OCI-LY7 (cell line): Measurements from ENCODE around the gene USP21. TPM values are rescaled to one million over a fixed set of nuclear protein-coding genes. Genes with fewer than 3 reads are reported as not detected.

Experiments used
- BruUV-seq: library from RNA; stranded (reverse); fragments of 400-500 nt; replicated peaks from 2 replicates; lab custom pipeline; 2021; lab: Mats Ljungman, UMichigan
- CTCF ChIA-PET: fragments of 300-600 bp; sonication (Branson Sonifier 250); formaldehyde crosslinking; loops from one replicate; lab custom pipeline; 2022; ENCODE audit warnings: antibody characterized with exemption; ENCODE audit not compliant: unreplicated experiment; lab: Charles Lee
- POLR2A ChIA-PET: fragments of 300-600 bp; sonication (Branson Sonifier 250); formaldehyde crosslinking; loops from one replicate; lab custom pipeline; 2022; ENCODE audit warnings: antibody characterized with exemption; lab: Charles Lee
- DNase-seq: peaks from one replicate; pipeline ENCODE4 v3.0.0-alpha.2; 2015; ENCODE audit warnings: low spot score
- H2AFZ ChIP-seq: fragments of 200-600 bp; sonication (generic), shearing (Covaris generic); 2 replicates; pipeline ENCODE4 v1.6.1; 2014; ENCODE audit warnings: mild to moderate bottlenecking, antibody characterized with exemption, low read length, moderate library complexity
- H3K27ac ChIP-seq: fragments of 200-600 bp; sonication (generic); 2 replicates; pipeline ENCODE4 v1.5.1; 2014; ENCODE audit warnings: mixed run types, low read depth, mild to moderate bottlenecking, moderate library complexity, low read length, inconsistent platforms; ENCODE audit not compliant: poor library complexity, severe bottlenecking
- H3K36me3 ChIP-seq: fragments of 200-600 bp; sonication (generic); 2 replicates; pipeline ENCODE4 v1.6.1; 2014; ENCODE audit warnings: mild to moderate bottlenecking, antibody characterized with exemption, low read length, moderate library complexity, mixed read lengths; ENCODE audit not compliant: insufficient read depth
- H3K4me1 ChIP-seq: fragments of 200-600 bp; sonication (generic); 2 replicates; pipeline ENCODE4 v1.5.1; 2014; ENCODE audit warnings: mild to moderate bottlenecking, low read length; ENCODE audit not compliant: insufficient read depth, poor library complexity, severe bottlenecking
- H3K4me2 ChIP-seq: fragments of 200-600 bp; sonication (generic); 2 replicates; pipeline ENCODE4 v1.6.1; 2014; ENCODE audit warnings: mild to moderate bottlenecking, low read length
- H3K4me3 ChIP-seq: fragments of 200-600 bp; sonication (generic); 2 replicates; pipeline ENCODE4 v1.5.1; 2014; ENCODE audit warnings: mild to moderate bottlenecking, low read depth, low read length; ENCODE audit not compliant: poor library complexity, severe bottlenecking
- H3K79me2 ChIP-seq: fragments of 200-600 bp; sonication (generic); 2 replicates; pipeline ENCODE4 v1.6.1; 2016; ENCODE audit warnings: low read depth, mild to moderate bottlenecking, low read length, moderate library complexity, mixed read lengths; ENCODE audit not compliant: insufficient read depth
- H3K9me2 ChIP-seq: fragments of 200-600 bp; sonication (generic); 2 replicates; pipeline ENCODE4 v1.6.1; 2016; ENCODE audit warnings: mild to moderate bottlenecking, low read length, mixed read lengths; ENCODE audit not compliant: insufficient read depth
- H3K9me3 ChIP-seq: fragments of 200-600 bp; sonication (generic); 2 replicates; pipeline ENCODE4 v1.6.1; 2014; ENCODE audit warnings: mild to moderate bottlenecking, mixed run types, low read length, mixed read lengths
- H4K20me1 ChIP-seq: fragments of 200-600 bp; sonication (generic); 2 replicates; pipeline ENCODE4 v1.6.1; 2014; ENCODE audit warnings: mild to moderate bottlenecking, antibody characterized with exemption, low read length, moderate library complexity, mixed read lengths; ENCODE audit not compliant: insufficient read depth
- EZH2phosphoT487 ChIP-seq: fragments of 200-600 bp; sonication (generic); IDR thresholded peaks from 2 replicates; pipeline ENCODE4 v1.6.1; 2018; ENCODE audit warnings: low read depth, borderline replicate concordance, mild to moderate bottlenecking, mixed run types, antibody characterized with exemption, low read length, moderate library complexity, mixed read lengths
- intact Hi-C: fragments of 100-400 bp; cut with micrococcal nuclease; formaldehyde crosslinking; loops from one replicate; pipeline ENCODE4 v1.10.0; 2022; ENCODE audit not compliant: unreplicated experiment
- total RNA-seq, 2 experiments: library from RNA; depleted of rRNA in 1 of 2; stranded (reverse); fragments of >200 nt in 1 of 2; shearing (Covaris generic) in 1 of 2; gene quantifications; 2 replicates each; pipeline ENCODE4 v1.2.3, GENCODE V29; 2014 to 2022
- TF ChIP-seq, protein P1 (sequence below): fragments of 200-600 bp; sonication (generic); conservative IDR thresholded peaks from 2 replicates; pipeline ENCODE4 v1.5.1; 2014; ENCODE audit warnings: mild to moderate bottlenecking, antibody characterized with exemption, low read length, moderate library complexity, mixed read lengths

Gene USP21
- total RNA-seq, 2 experiments from 2014 or later = 18.4 to 29.5 TPM

DNA sequence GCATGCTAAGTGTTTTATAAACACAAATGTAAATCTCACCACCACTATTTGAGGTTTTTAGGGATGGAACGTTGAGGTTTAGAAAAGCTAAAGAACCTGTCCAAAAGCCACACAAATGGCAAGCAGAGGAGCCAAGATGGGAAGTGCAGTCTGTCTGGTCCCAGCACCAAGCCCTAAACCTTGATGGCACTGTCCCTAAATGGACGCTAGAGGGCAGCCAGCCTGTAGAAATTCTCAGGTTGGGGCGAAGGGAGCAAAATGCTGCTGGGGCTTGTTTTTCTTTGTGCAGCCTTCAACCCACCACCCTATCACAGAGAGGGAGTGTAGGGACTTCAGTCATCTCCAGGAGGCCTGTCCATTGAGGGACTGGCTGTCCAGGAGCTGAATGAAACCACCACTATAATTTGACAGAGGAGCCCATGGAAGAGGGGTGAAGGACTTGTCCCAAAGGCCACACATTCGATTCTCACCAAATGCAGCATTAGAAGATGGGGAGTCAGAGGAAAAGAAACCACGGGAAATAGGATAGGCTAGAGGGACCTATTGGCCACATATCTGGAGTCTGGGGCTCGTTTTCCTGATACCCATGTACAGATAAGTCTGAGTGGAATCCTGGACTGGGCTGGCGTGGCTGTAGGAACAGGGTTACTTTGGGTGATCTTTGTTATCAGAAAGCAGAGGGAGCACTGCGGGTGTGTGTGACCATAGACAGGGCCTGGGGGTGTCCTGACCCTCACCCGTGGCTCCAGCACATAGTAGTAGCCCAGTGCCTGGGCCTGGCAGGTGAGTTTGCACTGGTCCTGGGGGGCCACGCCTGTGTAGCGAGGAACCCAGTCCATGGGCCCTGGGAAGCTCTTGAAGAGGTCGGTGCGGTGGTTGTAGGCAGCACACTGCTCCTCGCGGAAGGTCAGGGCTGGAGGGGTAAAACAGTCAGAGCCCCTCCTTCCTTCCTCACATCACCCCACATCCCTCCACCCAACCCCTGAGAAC is 33.5 kb downstream of the USP21 start:
- CTCF ChIA-PET = interaction anchor here (1.0 to 1.9 kb wide), 3 partner anchors 10 to 189 kb away, joined by 3 to 10 read pairs (median 4); partner anchors contain the start of genes NDUFS2 and TOMM40L
- Histone ChIP-seq H3K4me1 (peaks cover 28% of the 10 kb centered on the region), H3K9me3 (no peaks in the 10 kb centered on the region), H4K20me1 (no peaks in the 10 kb centered on the region), H3K4me3 (no peak overlapping the region), H3K36me3 (no peaks in the 10 kb centered on the region), H3K79me2 (no peaks in the 10 kb centered on the region), H3K4me2 (no peak overlapping the region), H3K9me2 (no peaks in the 10 kb centered on the region), H3K27ac (no peak overlapping the region), H2AFZ (peak overlapping the region; percentile 70)
- no peak for TF ChIP-seq EZH2phosphoT487
- TF ChIP-seq, protein P1, sequence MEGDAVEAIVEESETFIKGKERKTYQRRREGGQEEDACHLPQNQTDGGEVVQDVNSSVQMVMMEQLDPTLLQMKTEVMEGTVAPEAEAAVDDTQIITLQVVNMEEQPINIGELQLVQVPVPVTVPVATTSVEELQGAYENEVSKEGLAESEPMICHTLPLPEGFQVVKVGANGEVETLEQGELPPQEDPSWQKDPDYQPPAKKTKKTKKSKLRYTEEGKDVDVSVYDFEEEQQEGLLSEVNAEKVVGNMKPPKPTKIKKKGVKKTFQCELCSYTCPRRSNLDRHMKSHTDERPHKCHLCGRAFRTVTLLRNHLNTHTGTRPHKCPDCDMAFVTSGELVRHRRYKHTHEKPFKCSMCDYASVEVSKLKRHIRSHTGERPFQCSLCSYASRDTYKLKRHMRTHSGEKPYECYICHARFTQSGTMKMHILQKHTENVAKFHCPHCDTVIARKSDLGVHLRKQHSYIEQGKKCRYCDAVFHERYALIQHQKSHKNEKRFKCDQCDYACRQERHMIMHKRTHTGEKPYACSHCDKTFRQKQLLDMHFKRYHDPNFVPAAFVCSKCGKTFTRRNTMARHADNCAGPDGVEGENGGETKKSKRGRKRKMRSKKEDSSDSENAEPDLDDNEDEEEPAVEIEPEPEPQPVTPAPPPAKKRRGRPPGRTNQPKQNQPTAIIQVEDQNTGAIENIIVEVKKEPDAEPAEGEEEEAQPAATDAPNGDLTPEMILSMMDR = peak; percentile 96
- POLR2A ChIA-PET = interaction anchor here (0.5 to 2.2 kb wide), 6 partner anchors 15 to 192 kb away, joined by 3 to 5 read pairs (median 4); partner anchors contain the start of gene B4GALT3
- no TSS peak for BruUV-seq
- intact Hi-C loops = loop anchor here (1.0 to 5.0 kb wide), 3 partner anchors 33 to 190 kb away; no protein-coding TSS in a partner anchor
- DNase-seq = peak; percentile 86

DNA sequence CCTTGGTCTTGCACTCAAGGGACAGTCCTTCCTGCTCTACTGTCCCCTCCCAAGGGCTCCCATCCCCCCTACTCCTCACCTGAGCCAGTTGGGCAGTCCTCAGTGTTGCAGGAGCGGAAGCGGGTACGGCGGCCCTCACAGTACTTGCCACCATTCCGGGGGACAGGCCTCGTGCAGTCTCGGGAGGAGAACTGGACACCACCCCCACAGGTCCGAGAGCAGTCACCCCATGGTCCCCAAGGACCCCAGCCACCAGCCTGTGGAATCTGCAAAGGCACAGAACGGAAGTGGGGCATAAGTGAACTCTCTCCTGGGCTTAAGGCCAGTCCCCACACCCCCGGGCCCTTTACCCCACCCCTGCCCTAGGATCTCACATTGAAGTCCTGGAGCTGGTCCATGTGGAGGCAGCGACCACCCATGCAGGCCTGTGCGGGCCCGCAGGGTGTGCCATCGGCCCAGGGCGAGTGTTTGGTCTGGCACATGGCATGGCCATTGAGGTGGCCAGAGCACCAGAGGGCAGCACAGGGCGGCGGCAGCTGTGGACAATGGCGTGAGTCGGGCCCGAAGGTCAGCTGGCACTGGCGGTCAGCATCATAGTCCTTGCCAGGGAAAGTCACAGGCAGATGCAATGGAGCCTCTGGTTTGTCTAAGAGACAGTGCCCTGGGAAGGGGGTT is 34.4 kb downstream of the USP21 start:
- intact Hi-C loops = loop anchor here (5.0 kb wide), 1 partner anchor 189 kb away; no protein-coding TSS in a partner anchor
- POLR2A ChIA-PET = interaction anchor here (0.5 to 1.1 kb wide), 3 partner anchors 8 to 32 kb away, joined by 3 read pairs; partner anchors contain the start of gene TOMM40L
- peaks cover 28% of the 10 kb centered on the region for H3K4me1 ChIP-seq

More for the DNA sequence above, 34.4 kb downstream of the USP21 start:
- Histone ChIP-seq H3K27ac (no peak overlapping the region), H3K4me2 (no peak overlapping the region), H3K36me3 (no peaks in the 10 kb centered on the region), H3K9me3 (no peaks in the 10 kb centered on the region), H3K9me2 (no peaks in the 10 kb centered on the region), H3K79me2 (no peaks in the 10 kb centered on the region), H3K4me3 (no peak overlapping the region), H2AFZ (no peak overlapping the region), H4K20me1 (no peaks in the 10 kb centered on the region)
- BruUV-seq = no TSS peak
- TF ChIP-seq, protein P1 = no peak
- no peak for TF ChIP-seq EZH2phosphoT487
- DNase-seq = no peak
- CTCF ChIA-PET = interaction anchor here (0.6 to 1.1 kb wide), 3 partner anchors 17 to 191 kb away, joined by 3 to 6 read pairs (median 5); partner anchors contain the start of genes B4GALT3 and TOMM40L
